Mesothelial cell of epicardium (in vitro differentiated cells): Measurements from ENCODE around the gene SRP14. TPM values are rescaled to one million over a fixed set of nuclear protein-coding genes. Genes with fewer than 3 reads are reported as not detected.
A peak's percentile ranks its signal among the peaks of the same experiment; 100 is the strongest.

Source experiments
- DNase-seq, 2 experiments: peaks; one replicate each; pipeline ENCODE4 v3.0.0; 2021; ENCODE audit warnings: low spot score in 2 of 2; ENCODE audit not compliant: unreplicated experiment in 2 of 2
- H3K27ac Mint-ChIP-seq: 2 replicates; pipeline ENCODE4 v1.8.0; 2021; ENCODE audit warnings: mixed read lengths
- H3K27me3 Mint-ChIP-seq: 2 replicates; pipeline ENCODE4 v1.8.0; 2021; ENCODE audit warnings: low read depth, mixed read lengths
- H3K36me3 Mint-ChIP-seq: 2 replicates; pipeline ENCODE4 v1.8.0; 2021; ENCODE audit warnings: mixed read lengths
- H3K4me1 Mint-ChIP-seq: 2 replicates; pipeline ENCODE4 v1.8.0; 2021; ENCODE audit warnings: mixed read lengths
- H3K4me3 Mint-ChIP-seq: 2 replicates; pipeline ENCODE4 v1.8.0; 2021; ENCODE audit warnings: mild to moderate bottlenecking, moderate library complexity, mixed read lengths
- H3K9me3 Mint-ChIP-seq: 2 replicates; pipeline ENCODE4 v1.8.0; 2021; ENCODE audit warnings: mixed read lengths
- total RNA-seq: library from RNA; stranded (reverse); gene quantifications from 3 replicates; pipeline ENCODE4 v1.2.1, GENCODE V29; 2021
- TF ChIP-seq, protein P1 (sequence below): fragments of 200-600 bp; sonication (generic); IDR thresholded peaks from one replicate; pipeline ENCODE4 v1.5.0; 2021; ENCODE audit warnings: antibody characterized with exemption; ENCODE audit not compliant: unreplicated experiment

Gene SRP14
- total RNA-seq, 1 donor from 2014 or later = 198 TPM

DNA sequence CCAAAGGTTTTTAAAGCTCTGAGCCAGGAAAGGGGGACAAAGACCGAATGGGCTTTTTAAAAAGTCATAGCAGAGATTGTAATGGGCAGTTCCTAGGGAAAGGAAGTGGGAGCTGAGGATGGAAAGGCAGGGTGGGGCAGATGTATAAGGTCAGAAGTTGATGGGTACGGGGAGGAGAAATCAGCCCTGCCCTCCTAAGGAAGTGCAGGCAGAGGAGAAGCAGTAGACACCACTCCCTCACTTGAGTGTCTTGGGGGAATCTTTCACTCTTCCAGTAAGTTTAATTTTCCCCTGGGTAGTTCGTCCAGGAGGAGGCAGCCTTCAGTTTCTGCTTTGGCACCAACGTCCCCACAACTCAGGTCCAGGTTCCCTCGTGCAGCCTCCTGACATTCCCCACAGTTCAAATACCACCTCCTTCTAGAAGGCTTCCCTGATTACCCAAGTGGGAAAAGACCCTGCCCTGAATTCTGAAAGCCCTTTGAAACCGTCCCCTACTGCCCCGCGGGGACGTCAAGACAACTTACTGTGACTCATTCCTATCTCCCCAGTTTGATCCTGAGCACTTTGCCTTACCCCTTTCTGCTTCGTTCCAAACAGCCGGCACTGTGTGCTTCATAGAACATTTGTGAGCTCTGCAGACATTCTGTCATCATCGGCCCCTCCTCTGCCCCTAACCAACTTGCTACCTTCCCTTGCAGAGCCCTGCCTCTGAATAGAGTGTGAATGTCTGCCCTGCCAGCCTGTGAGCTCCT is 14.3 kb upstream of the SRP14 start:
- H3K4me1 Mint-ChIP-seq = peaks cover 37% of the 10 kb centered on the region
- H3K4me3 Mint-ChIP-seq = no peak overlapping the region
- TF ChIP-seq, protein P1, sequence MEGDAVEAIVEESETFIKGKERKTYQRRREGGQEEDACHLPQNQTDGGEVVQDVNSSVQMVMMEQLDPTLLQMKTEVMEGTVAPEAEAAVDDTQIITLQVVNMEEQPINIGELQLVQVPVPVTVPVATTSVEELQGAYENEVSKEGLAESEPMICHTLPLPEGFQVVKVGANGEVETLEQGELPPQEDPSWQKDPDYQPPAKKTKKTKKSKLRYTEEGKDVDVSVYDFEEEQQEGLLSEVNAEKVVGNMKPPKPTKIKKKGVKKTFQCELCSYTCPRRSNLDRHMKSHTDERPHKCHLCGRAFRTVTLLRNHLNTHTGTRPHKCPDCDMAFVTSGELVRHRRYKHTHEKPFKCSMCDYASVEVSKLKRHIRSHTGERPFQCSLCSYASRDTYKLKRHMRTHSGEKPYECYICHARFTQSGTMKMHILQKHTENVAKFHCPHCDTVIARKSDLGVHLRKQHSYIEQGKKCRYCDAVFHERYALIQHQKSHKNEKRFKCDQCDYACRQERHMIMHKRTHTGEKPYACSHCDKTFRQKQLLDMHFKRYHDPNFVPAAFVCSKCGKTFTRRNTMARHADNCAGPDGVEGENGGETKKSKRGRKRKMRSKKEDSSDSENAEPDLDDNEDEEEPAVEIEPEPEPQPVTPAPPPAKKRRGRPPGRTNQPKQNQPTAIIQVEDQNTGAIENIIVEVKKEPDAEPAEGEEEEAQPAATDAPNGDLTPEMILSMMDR = no peak
- H3K36me3 Mint-ChIP-seq = no peaks in the 10 kb centered on the region
- H3K27ac Mint-ChIP-seq = peak overlapping the region; percentile 36
- DNase-seq = no peak
- no peaks in the 10 kb centered on the region for H3K27me3 Mint-ChIP-seq
- H3K9me3 Mint-ChIP-seq = no peaks in the 10 kb centered on the region

DNA sequence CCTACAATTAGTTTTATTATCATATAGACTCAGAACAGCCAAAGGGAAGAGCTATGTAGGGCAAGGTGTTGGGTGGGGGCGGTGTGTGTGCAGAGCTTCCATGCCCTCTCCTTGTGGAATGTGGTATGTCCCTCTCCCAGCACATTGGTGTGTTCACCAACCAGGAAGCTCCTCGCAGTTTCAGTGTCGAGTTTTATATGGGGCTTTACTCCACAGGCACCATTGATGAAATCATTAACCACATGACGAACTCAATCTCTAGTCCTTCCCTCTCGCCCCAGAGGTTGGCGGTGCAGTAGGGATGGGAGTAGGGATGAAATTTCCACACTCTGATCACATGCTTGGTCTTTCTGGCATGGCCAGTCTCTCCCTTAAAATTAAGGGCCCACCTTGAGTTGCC is 13.6 kb upstream of the SRP14 start:
- H3K27ac Mint-ChIP-seq = no peak overlapping the region
- H3K4me1 Mint-ChIP-seq = peaks cover 40% of the 10 kb centered on the region
- DNase-seq = no peak

DNA sequence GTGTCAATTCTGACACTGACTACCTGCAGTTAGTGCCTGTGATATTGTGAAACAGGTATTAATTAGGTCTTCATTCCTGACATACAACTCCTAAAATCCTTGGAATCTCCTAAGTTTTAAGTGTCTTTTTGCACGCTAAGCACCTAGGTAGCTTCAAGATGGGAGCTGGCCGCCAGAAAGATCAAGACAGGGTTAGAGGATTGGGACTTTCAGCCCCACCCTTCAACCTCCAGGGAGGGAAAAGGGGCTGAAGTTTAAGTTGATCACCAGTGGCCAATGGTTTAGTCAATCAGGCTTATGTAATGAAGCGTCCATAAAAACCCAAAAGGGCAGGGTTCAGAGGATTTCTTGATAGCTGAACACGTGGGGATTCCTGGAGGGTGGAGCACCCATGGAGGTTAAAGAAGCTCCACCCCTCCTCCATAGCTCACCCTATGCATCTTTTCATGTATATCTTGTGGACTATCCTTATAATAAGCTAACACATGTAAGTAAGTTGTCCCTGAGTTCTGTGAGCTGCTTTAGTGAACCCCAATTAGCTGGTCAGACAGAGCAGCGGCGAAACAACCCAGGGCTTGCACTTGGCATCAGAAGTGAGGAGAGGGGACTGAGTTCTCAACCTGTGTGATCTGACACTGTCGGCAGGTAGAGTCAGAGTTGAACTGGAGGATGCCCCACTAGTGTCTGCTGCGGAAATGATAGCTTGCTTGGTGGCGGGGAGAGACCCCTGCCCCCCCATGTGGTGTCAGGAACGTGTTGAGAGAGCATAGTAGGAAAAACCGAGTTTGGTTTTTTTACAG is 12.8 kb upstream of the SRP14 start:
- peaks cover 46% of the 10 kb centered on the region for H3K4me1 Mint-ChIP-seq
- H3K9me3 Mint-ChIP-seq = no peaks in the 10 kb centered on the region
- DNase-seq = no peak
- no peaks in the 10 kb centered on the region for H3K36me3 Mint-ChIP-seq
- H3K4me3 Mint-ChIP-seq = no peak overlapping the region
- no peaks in the 10 kb centered on the region for H3K27me3 Mint-ChIP-seq
- no peak overlapping the region for H3K27ac Mint-ChIP-seq
- TF ChIP-seq, protein P1 = no peak

More for the DNA sequence above, 13.6 kb upstream of the SRP14 start:
- Mint-ChIP-seq H3K9me3 (no peaks in the 10 kb centered on the region), H3K36me3 (no peaks in the 10 kb centered on the region), H3K27me3 (no peaks in the 10 kb centered on the region), H3K4me3 (no peak overlapping the region)
- TF ChIP-seq, protein P1 = no peak

DNA sequence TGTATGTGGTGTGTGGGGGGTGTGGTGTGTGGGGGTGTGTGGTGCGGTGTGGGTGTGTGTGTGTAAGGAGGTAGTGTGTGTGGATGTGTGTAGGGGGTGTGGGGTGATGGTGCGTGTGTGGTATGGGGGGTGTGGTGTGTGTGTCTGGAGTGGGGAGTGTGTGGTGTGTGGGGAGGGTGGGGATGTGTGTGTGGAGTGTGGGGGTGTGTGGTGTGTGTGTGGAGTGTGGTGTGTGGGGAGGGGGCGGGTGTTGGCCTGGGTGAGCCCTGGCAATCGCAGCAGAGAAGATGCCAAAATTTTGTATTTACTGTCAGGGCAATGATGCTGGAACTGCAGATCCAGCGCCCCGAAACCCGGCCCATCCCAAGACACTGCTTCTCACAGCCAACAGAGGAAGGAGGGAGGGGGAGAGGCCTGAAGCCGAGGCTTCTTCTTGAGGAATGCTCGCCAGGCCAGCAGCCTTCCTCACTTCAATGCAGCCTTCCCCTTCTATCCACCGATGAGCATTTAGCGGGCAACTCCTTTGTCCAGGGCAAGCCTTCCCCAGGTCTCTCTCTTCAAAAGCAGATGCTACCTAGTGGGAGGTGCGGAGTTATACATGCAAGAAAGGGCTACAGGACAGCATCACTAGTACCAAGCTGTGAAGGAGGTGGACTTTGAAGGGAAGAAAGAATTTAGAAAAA is 11.9 kb upstream of the SRP14 start:
- DNase-seq = no peak
- Mint-ChIP-seq H3K36me3 (no peaks in the 10 kb centered on the region), H3K9me3 (no peaks in the 10 kb centered on the region), H3K27me3 (no peaks in the 10 kb centered on the region), H3K4me3 (no peak overlapping the region), H3K27ac (peak overlapping the region; percentile 1), H3K4me1 (peaks cover 54% of the 10 kb centered on the region)
- TF ChIP-seq, protein P1 = no peak

DNA sequence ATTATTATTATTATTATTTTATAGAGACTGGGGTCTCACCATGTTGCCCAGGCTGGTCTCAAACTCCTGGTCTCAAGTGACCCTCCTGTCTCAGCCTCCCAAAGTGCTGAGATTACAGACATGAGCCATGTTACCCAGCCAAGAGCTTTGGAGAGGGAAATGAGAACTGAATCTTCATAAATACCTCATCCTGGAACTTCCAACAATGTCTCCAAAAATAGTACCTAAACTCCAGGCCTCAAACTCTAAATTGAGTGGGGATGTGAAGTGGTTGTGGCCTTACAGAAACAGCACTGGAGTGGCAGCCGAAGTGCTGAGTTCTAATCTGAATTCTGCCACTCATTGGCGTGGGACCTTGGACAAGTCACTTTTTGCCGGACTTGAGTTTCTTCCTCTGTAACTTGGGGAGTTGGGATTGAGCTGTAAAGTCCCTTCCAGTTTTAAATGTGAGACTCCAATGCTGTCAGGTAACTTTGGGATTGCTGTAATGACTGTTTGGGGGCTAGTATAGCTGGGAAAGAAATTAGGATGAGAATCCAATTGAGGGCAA is 10.0 kb upstream of the SRP14 start:
- Mint-ChIP-seq H3K4me1 (peaks cover 55% of the 10 kb centered on the region), H3K36me3 (no peaks in the 10 kb centered on the region), H3K27ac (peak overlapping the region; percentile 68), H3K4me3 (no peak overlapping the region), H3K27me3 (no peaks in the 10 kb centered on the region), H3K9me3 (no peaks in the 10 kb centered on the region)
- no peak for DNase-seq
- TF ChIP-seq, protein P1 = no peak
